Activated CD4-positive, CD25-positive, alpha-beta regulatory T cell treated with anti-CD3 and anti-CD28 coated beads, Interleukin-2, amount 50 U/mL, for 24 hours (primary cell): Measurements from ENCODE around the gene MAPK8IP2.
"Not testable (repeated sequence)": the region's sequence is repeated elsewhere in the genome, so short reads cannot be mapped to it uniquely, and the experiment has no call there.

ENCODE experiments used
- ATAC-seq, 2 donors: fragments of 150-1000 bp; cut with Tn5 transposase; one replicate each; pipeline ENCODE4 v1.10.0; 2021; ENCODE audit warnings: mild to moderate bottlenecking in 1 of 2, moderate library complexity in 1 of 2

Gene MAPK8IP2

DNA sequence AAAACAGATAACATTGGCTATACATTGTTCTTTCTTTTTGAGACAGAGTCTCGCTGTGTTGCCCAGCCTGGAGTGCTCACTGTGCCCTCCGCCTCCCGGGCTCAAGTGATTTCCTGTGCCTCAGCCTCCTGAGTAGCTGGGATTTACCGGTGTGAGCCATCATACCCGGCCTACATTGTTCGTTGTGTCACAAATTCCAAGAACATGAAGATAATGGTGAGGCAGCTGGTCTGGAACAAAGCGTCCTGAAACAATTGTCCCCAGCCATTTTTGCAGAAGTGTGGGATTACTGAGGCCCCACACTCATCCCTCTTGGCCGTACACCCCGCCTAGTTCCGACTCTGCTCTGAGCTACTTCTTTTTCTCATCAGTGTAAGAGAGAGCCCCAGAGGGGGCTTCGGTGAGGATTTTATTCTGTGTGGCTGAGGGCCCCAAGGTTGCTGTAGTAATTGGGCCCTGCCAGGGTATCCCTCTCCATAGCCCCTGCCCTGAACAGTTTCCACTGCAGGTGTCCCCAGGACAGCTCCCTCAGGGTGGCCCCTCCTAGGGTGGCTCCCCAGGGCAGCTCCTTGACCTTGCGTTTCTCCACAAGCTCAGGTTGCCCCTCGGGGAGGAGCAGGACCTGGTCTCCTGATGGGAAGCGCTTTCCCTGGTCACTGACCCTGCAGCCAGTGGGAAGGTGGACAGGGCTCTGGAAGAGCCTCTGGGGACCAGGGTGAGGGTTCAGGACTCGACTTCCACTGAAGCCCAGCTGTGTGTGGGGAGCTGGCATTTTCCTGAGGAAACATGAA is 40.5 kb downstream of the MAPK8IP2 start:
- no peak for ATAC-seq

GRCh38 chr22:50641696-50642607 is 41.4 kb downstream of the MAPK8IP2 start:
- no peak for ATAC-seq

DNA sequence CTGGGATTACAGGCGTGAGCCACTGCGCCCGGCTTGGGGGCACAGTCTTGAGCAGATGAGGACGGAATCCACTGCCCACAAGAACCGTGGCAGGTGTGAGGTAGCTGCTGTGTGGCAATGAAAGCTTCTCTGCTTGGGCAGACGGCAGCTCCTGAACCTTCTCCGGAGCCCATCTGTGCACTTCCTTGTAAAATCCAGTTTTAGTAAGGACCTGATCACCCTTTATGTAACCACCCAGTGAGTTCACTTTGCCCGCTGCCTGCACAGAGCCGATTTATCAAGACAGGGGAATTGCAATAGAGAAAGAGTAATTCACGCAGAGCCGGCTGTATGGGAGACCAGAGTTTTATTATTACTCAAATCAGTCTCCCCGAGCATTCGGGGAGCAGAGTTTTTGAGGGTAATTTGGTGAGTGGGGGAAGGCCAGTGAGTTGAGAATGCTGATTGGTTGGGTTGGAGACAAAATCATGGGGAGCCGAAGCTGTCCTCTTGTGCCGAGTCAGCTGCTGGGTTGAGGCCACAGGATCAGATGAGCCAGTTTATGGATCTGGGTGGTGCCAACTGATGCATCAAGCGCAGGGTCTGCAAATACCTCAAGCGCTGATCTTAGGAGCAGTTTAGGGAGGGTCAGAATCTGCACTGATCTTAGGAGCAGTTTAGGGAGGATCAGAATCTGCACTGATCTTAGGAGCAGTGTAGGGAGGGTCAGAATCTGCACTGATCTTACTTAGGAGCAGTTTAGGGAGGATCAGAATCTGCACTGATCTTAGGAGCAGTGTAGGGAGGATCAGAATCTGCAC is 42.6 kb downstream of the MAPK8IP2 start:
- ATAC-seq = not testable (repeated sequence)

DNA sequence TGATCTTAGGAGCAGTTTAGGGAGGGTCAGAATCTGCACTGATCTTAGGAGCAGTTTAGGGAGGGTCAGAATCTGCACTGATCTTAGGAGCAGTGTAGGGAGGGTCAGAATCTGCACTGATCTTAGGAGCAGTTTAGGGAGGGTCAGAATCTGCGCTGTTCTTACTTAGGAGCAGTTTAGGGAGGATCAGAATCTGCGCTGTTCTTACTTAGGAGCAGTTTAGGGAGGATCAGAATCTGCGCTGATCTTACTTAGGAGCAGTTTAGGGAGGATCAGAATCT is 43.2 kb downstream of the MAPK8IP2 start:
- not testable (repeated sequence) for ATAC-seq

DNA sequence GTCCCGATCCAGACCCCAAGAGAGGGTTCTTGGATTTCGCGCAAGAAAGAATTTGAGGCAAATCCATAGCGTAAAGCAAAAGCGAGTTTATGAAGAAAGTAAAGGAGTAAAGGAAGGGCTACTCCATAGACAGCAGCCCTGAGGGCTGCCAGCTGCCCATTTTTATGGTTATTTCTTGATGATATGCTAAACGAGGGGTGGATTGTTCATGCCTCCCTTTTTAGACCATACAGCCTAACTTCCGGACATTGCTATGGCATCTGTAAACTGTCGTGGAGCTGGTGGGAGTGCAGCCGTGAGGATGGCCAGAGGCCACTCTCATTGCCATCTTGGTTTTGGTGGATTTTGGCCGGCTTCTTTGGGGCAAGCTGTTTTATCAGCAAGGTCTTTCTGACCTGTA is 52.7 kb downstream of the MAPK8IP2 start:
- no peak for ATAC-seq

- not testable (repeated sequence) for ATAC-seq
Observed at GRCh38 chr22:50654664-50655063, 54.1 kb downstream of the MAPK8IP2 start.

DNA sequence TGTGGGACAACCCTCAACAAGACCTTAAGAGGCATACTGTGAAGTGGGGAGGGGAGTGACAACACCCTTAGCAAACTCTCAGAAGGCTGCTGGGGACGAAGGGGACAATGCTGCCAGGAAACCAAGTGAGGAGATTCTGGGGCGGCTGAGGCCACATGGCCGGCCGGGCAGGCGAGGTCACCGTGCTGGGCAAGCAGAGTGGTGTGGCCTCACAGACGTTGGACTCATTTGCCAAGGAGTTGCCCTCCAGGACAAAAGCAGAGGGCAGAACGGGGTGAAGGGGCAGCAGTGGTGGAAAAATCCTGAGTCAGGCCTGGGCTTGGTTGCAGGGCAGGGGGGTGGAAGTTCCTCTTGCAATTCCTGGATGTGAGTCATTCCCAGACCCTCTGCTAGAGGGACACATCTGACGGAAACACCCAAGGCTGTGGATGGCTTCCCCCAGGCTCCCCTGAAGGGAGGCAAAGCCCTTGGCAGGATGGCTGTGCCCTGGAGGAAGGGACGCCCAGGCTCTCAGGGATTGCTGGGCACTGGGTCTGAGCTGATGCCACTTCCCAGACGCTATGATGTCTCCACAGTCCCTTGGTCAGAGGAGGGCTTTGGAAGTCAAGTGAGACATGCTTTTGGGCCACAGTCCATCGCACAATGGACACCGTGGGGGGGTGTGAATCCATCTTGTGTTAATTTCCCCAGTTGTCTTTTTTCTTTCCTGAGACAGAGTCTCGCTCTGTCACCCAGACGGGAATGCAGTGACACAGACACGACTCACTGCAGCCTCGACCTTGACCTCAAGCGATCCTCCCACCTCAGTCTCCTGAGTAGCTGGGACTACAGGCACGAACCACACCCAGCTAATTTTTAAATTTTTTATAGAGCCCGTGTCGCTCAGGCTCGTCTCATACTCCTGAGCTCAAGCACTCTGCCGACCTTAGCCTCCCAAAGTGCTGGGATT is 55.8 kb downstream of the MAPK8IP2 start:
- ATAC-seq = no peak

- ATAC-seq = no peak
Observed at GRCh38 chr22:50657925-50658324, 57.3 kb downstream of the MAPK8IP2 start.

DNA sequence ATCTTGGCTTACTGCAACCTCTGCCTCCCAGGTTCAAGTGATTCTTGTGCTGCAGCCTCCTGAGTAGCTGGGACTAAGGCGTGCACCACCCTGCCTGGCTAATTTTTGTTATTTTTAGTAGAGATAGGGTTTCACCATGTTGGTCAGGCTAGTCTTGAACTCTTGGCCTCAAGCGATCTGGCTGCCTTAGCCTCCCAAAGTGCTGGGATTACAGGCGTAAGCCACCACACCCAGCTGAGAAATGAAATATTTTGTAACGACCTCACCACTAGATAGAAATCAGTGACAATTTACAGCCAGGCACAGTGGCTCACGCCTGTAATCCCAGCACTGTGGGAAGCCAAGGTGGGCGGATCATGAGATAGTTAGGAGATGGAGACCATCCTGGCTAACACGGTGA is 59.1 kb downstream of the MAPK8IP2 start:
- ATAC-seq = not testable (repeated sequence)

- no peak for ATAC-seq
Observed at GRCh38 chr22:50660306-50660705, 59.7 kb downstream of the MAPK8IP2 start.
